HG03108 (cell line): ENCODE results near the gene MT1HL1.
"Not testable (repeated sequence)": the region's sequence is repeated elsewhere in the genome, so short reads cannot be mapped to it uniquely, and the experiment has no call there.

Experiments
- ATAC-seq: cut with Tn5 transposase; IDR thresholded peaks from one replicate; pipeline ENCODE4 v1.9.1; 2021; ENCODE audit warnings: moderate library complexity; ENCODE audit not compliant: unreplicated experiment

Gene MT1HL1

GRCh38 chr1:237018896-237019295 lies 14.7 kb upstream of the MT1HL1 start:
- no peak for ATAC-seq

- ATAC-seq = no peak
Measured at GRCh38 chr1:237016626-237017025, 12.4 kb upstream of the MT1HL1 start.

DNA sequence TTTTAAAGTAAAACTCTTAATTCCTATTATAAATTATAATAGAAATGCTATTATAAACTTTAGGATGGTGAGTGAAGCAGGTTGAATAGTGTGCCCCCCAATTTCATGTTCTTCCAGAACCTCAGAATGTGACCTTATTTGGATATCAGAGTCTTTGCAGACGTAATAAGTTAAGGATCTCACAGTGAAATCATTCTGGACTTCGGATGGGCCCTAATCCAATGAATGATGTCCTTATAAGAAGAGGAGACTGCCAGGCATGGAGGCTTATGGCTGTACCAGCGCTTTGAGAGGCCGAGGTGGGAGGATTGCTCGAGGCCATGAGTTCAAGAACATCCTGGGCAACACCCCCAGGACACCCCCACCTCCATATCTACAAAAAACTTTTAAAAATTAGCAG lies 9.4 kb upstream of the MT1HL1 start:
- ATAC-seq = no peak

- ATAC-seq = no peak
Measured at GRCh38 chr1:237012788-237013383, 8.6 kb upstream of the MT1HL1 start.

GRCh38 chr1:237012361-237012760 lies 8.1 kb upstream of the MT1HL1 start:
- ATAC-seq = no peak

DNA sequence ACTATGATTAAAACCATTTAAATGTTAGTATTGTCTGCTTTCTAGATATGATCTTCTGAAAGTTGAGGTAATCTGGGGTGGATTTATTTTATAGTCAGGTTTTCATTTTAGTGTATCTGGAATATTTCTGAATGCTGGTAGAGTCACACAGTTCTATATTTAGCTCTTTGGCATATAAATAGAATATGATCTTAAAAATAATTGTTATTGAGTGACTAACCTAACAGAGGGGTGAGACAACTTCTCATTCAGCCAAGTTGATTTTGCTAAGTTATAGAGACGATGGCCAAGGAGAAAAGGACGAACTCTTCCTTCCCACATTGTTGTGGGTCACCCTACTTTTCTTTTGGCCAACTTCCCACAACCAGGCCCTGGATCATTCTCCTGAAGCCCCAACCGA lies 7.2 kb upstream of the MT1HL1 start:
- ATAC-seq = no peak

- no peak for ATAC-seq
Measured at GRCh38 chr1:237009611-237010010, 5.4 kb upstream of the MT1HL1 start.

GRCh38 chr1:237007147-237007881 lies 3.1 kb upstream of the MT1HL1 start:
- no peak for ATAC-seq

- ATAC-seq = no peak
Measured at GRCh38 chr1:237005674-237006073, 1.4 kb upstream of the MT1HL1 start.

DNA sequence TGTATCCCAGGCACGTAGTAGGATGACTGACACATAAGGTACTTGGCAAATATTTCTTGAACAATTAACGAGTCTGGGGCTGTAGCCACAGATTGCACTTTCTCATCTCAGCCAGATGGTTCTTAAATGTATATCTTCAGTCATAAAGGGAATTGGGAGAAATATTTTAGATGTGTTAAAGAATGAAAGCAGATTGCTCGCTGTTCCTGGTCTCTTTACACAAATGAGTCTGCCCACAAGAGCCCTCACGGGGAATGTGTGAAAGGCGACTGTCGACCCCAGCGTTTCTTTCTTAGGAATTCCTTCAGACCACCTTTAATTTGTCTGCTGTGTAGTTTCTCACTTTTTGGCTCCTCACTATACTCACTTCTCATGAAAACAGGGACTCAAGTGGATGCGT lies 725 bp downstream of the MT1HL1 start:
- ATAC-seq = no peak

DNA sequence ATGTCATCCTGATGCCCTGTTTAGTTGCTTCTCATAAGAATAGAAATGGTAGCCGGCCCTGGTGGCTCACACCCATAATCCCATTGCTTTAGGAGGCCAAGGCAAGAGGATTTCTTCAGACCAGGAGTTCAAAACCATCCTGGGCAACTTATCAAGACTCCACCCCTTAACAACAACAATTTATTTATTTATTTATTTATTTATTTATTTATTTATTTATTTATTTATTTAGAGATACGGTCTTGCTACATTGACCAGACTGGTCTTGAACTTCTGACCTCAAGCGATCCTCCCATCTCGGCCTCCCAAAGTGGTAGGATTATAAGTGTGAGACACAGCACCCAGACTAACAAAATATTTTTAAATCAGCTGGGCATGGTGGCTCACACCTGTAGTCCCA lies 4.0 kb downstream of the MT1HL1 start:
- no peak for ATAC-seq

DNA sequence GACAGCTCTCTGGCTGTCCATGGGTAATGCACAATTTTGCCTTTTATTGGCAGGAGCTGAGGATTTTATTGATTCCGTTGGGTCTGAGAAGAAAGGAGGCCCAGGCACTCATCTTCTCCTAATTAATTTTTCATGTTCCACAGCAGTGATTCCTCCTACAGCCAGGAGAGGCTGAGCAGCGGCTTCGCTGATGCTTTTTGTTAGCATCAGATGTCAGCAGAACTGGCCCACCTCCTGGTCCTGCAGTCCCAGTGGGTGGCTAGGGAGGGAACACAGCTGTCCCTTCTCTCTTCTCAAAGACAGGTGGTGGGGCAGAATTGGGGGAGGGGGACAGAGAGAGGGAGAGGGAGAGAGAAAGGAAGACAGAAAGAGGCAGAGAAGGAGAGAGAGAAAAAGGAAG lies 5.7 kb downstream of the MT1HL1 start:
- ATAC-seq = no peak

DNA sequence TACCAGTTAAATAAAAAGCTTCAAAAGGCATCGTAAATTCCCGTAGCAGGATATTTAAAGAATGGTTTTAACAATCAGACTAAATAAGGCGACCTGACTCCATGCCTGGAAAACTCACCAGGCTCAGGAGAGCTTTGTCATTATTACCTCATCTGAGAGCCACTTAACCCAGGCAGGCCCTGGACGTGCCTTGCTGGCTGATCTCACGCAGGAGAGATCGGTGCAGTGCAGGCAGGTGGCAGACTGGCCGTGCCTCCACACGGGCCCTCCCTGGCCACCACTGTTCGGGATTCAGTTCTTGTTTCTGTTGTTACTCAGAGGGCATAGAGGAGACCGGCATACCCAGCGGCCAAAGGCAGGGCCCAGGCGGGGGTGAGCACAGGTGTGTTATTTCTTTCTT lies 6.4 kb downstream of the MT1HL1 start:
- ATAC-seq = no peak

DNA sequence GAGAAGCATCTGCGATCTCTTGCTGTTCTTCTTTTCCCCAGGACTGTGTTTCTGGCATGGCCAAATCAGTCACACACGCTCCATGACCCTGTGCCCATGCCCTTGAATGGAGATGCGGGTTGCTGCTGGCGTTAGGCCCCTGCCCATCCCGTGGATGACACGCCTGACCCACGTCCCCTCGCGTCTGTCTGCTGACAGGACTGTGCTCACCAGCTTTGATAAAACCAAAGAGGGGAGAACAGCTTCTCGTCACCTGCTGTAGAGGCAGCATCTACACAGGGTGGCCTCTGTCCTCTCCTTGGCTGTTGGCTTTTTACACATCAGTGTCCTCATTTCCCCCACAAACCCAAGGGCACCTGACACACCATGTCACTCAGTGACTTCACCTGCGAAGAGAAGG lies 6.9 kb downstream of the MT1HL1 start:
- ATAC-seq = no peak

DNA sequence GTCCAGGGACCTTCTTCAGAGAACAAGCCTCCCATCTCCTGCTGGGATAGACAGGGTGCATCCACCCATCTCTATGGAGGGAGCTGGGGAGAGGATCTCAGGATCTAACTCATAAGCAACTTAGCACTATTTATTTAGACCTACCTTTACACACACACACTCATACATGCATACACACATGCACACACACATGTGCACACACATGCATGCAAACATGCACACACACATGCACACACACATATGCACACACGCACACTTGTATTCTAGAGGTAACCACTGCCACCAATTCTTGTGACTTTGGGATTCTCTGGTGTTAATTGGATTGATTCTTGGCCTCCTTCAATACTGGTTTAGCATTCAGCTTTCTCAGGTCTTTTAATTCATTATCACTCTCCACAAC lies 9.8 kb downstream of the MT1HL1 start:
- ATAC-seq = no peak

DNA sequence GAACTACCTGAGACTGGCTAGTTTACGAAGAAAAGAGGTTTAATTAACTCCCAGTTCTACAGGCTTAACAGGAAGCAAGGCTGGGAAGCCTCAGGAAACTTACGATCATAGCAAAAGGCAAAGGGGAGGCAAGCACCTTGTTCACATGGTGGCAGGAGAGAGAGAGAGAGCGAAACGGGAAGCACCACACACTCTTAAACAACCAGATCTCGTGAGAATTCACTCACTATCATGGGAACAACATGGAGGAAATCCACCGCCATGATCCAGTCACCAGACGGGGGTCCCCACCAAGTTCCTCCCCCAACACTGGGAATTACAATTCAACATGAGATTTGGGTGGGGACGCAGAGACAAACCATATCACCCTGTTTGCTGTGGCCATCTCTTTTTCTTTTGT lies 11.8 kb downstream of the MT1HL1 start:
- ATAC-seq = no peak

DNA sequence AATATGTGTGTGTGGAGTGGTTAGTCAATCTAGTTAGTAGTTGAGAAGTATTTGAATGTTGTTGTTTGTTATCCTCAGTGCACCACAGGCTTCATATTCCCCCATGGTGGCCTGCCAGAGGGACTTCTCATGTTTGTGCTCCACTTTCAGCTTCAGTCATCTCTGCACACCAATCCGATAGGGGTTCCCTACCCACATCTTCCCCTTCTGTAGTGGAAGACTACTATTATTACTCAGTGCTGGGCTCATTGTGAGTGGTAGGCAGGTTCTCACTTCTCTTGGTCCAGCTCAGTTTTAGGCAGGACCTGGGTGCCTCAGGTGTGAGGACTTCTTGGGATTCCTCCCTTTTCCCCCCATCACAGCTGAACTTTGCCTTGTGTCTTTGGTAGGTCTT lies 14.2 kb downstream of the MT1HL1 start:
- ATAC-seq = no peak

- ATAC-seq = no peak
Measured at GRCh38 chr1:236989290-236990051, 14.8 kb downstream of the MT1HL1 start.

DNA sequence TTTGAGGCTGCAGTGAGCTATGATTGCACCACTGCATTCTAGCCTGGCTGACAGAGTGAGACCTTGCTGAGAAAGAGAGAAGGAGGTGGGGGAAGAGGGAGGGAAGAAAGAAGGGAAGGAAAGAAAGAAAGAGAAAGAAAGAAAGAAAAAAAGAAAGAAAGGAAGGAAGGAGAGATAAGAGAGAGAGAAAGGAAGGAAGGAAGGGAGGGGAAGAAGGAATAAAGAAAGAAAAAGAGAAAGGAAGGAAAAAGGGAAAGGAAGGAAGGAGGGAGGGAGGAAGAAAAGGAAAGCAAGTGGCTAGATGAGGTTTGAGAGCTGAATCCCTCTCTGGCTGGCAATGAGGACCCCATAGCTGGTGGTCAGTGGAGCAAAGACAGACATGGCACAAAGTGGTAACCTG lies 20.4 kb downstream of the MT1HL1 start:
- no peak for ATAC-seq

DNA sequence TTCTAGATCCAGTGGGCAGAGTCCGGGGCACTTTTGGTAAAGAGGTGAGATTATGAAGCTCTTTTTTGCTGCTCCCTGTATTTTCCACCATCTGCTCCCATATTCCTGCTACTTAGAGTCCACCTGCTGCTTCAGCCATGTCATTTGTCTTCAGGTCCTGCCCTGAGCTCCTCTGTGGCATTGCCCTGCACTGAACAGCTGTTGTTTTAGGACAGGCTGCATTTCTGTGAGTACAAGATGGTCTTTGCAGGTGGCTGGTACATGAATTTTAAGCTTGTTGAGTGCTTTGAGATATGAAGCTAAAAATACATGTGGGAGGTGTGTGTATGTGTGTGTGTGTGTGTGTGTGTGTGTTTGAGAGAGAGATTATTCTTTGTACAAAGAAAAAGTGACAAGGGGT lies 21.9 kb downstream of the MT1HL1 start:
- ATAC-seq = no peak

DNA sequence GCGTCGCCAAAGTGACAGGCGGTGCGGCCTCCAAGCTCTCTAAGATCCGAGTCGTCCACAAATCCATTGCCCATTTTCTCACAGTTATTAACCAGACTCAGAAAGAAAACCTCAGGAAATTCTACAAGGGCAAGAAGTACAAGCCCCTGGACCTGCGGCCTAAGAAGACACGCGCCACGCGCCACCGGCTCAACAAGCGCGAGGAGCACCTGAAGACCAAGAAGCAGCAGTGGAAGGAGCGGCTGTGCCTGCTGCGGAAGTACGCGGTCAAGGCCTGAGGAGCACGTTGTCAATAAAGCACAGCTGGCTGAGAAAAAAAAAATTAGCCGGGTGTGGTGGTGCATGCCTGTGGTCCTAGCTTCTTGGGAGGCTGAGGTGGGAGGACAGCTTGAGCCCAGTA lies 22.8 kb downstream of the MT1HL1 start:
- ATAC-seq = not testable (repeated sequence)

- no peak for ATAC-seq
Measured at GRCh38 chr1:236980673-236981072, 23.6 kb downstream of the MT1HL1 start.
